K562 (cell line): Measurements from ENCODE around the gene FAM20B. TPM values are rescaled to one million over a fixed set of nuclear protein-coding genes. Genes with fewer than 3 reads are reported as not detected.

ENCODE experiments used
- BCOR ChIP-seq: fragments of 450-650 bp; IDR thresholded peaks from 2 replicates; pipeline ENCODE4 v1.6.1; 2016
- BRCA1 ChIP-seq, 2 experiments: fragments of 450-650 bp in 1 of 2; sonication (generic) in 1 of 2; formaldehyde crosslinking in 1 of 2; IDR thresholded peaks; 2 replicates each; pipeline versions ENCODE4 v1.5.0 to v1.6.1; 2017 to 2020; ENCODE audit warnings: mild to moderate bottlenecking in 1 of 2, missing genetic modification reagents in 1 of 2
- FOXM1 ChIP-seq, 2 experiments: fragments of 450-650 bp in 1 of 2; sonication (generic) in 1 of 2; formaldehyde crosslinking in 1 of 2; IDR thresholded peaks; 2 replicates each; pipeline versions ENCODE4 v1.6.1 to v1.9.0; 2017 to 2022; ENCODE audit warnings: low read depth in 2 of 2, mild to moderate bottlenecking in 2 of 2, missing genetic modification reagents in 1 of 2, moderate library complexity in 1 of 2
- GATA2 ChIP-seq: sonication (generic); formaldehyde crosslinking; IDR thresholded peaks from 2 replicates; pipeline ENCODE4 v1.4.0; 2020; ENCODE audit warnings: mild to moderate bottlenecking, missing genetic modification reagents
- HMG20A ChIP-seq: fragments of 450-650 bp; formaldehyde crosslinking; conservative IDR thresholded peaks from 2 replicates; pipeline ENCODE4 v1.4.0; 2020; ENCODE audit warnings: mild to moderate bottlenecking, mixed read lengths
- HNRNPLL ChIP-seq: fragments of 200-400 bp; formaldehyde crosslinking; IDR thresholded peaks from 2 replicates; pipeline ENCODE4 v1.6.1; 2017; ENCODE audit warnings: low read length, low read depth, mild to moderate bottlenecking; ENCODE audit not compliant: poor library complexity, severe bottlenecking
- MED1 ChIP-seq: sonication (generic); formaldehyde crosslinking; IDR thresholded peaks from 2 replicates; pipeline ENCODE4 v1.8.1; 2023; ENCODE audit warnings: missing genetic modification reagents, borderline replicate concordance
- NR2F6 ChIP-seq: fragments of 450-650 bp; formaldehyde crosslinking; IDR thresholded peaks from 2 replicates; pipeline ENCODE4 v1.4.0; 2020; ENCODE audit warnings: mild to moderate bottlenecking
- POLR2B ChIP-seq: fragments of 450-650 bp; IDR thresholded peaks from 2 replicates; pipeline ENCODE4 v1.6.1; 2018; ENCODE audit warnings: low read depth; ENCODE audit not compliant: partially characterized antibody
- RBM15 ChIP-seq: fragments of 200-400 bp; formaldehyde crosslinking; IDR thresholded peaks from 2 replicates; pipeline ENCODE4 v1.6.1; 2018; ENCODE audit warnings: mild to moderate bottlenecking, low read length, moderate library complexity; ENCODE audit not compliant: insufficient read depth
- TBP ChIP-seq: optimal IDR thresholded peaks from 2 replicates; pipeline ENCODE3; 2011; ENCODE audit warnings: low read depth, low read length, improper control_type of control experiment
- ZC3H4 ChIP-seq: sonication (generic); formaldehyde crosslinking; IDR thresholded peaks from 2 replicates; pipeline ENCODE4 v1.9.0; 2021; ENCODE audit warnings: missing genetic modification reagents, borderline replicate concordance
- ZNF146 ChIP-seq: IDR thresholded peaks from one replicate; pipeline ENCODE4 v1.6.1; 2018; ENCODE audit warnings: missing compliant biosample characterization; ENCODE audit not compliant: unreplicated experiment
- ZNF239 ChIP-seq: fragments of 250-450 bp; sonication (Bioruptor Pico); IDR thresholded peaks from 2 replicates; pipeline ENCODE4 v1.4.0; 2020; ENCODE audit warnings: mild to moderate bottlenecking
- ZNF57 ChIP-seq: fragments of 450-650 bp; formaldehyde crosslinking; IDR thresholded peaks from 2 replicates; pipeline ENCODE4 v1.4.0; 2020; ENCODE audit warnings: mild to moderate bottlenecking, moderate library complexity
- polyA plus RNA-seq, 8 experiments: library from polyadenylated mRNA; depleted of rRNA in 4 of 8; stranded (reverse) in 5 of 8; unstranded in 3 of 8; fragments of >200 nt; fragmentation: Nextera tagmentation in 2 of 8; fragmentation: Illumina TruSeq in 1 of 8; extraction: Ambion mirVana in 2 of 8; extraction: Trizol in 1 of 8; gene quantifications; 2 replicates each; pipeline versions ENCODE4 v1.2.1 to v1.2.3, GENCODE V29; 2011 to 2014; ENCODE audit warnings: inconsistent platforms in 1 of 8, missing spikeins in 1 of 8
- total RNA-seq, 7 experiments: library from RNA; depleted of rRNA in 6 of 7; stranded (reverse); fragments of >200 nt in 6 of 7; fragmentation: Illumina TruSeq in 2 of 7; extraction: Trizol in 2 of 7; gene quantifications; 2 replicates each; pipeline versions ENCODE4 v1.2.1 to v1.2.3, GENCODE V29; 2011 to 2021; ENCODE audit warnings: low replicate concordance in 1 of 7
- TF ChIP-seq, protein P1 (sequence below): sonication (generic); formaldehyde crosslinking; IDR thresholded peaks from 2 replicates; pipeline ENCODE4 v1.5.0; 2020; ENCODE audit warnings: missing genetic modification reagents
- TF ChIP-seq, protein P2 (sequence below): fragments of 450-650 bp; IDR thresholded peaks from 2 replicates; pipeline ENCODE4 v1.6.1; 2016; ENCODE audit warnings: missing biosample characterization, missing genetic modification characterization
- TF ChIP-seq, protein P3 (sequence below): fragments of 250-450 bp; sonication (Bioruptor Pico); IDR thresholded peaks from 2 replicates; pipeline ENCODE4 v1.8.0; 2021; ENCODE audit warnings: moderate library complexity, mild to moderate bottlenecking, inconsistent platforms
- TF ChIP-seq, protein P4 (sequence below), 2 experiments: fragments of 450-650 bp; IDR thresholded peaks; 2 replicates each; pipeline ENCODE4 v1.6.1; 2016; ENCODE audit warnings: mild to moderate bottlenecking in 2 of 2, borderline replicate concordance in 1 of 2, low read depth in 1 of 2, moderate library complexity in 1 of 2

FAM20B gene
- total and polyA plus RNA-seq, 9 of the 15 experiments (the other 6 are each of a cell fraction or from before 2014, with no cell fraction given) = 7.2 to 67.5 (median 42.9) TPM

DNA sequence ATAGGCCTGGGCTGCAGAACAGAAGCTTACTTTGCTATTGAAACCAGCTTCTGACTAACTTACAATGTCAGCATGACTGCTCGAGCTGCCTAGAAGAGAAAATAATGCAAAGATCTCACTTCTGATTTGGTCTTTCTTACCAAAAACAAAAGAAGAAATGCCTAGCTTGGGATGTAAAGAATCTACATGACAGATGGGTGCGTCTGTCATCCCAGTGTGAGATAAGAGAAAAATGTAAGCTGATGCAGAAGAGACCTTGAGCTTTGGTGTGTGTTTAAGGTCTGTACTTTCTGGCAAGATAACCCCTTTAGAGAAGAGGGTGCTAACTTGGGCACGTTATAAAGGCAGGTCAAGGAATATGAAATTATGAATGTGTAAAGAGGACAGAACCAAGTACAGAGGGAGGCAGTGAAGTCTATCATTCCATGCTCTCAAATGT is 3.6 kb downstream of the FAM20B start (continued):
- no peak for TF ChIP-seq TBP
- peak; percentile 68 for TF ChIP-seq GATA2 (CRISPR knock-in tag)
- TF ChIP-seq ZC3H4 (CRISPR knock-in tag) = no peak
- TF ChIP-seq BCOR = peak; percentile 37; the same call in 1 of the 2 replicates
- no peak for TF ChIP-seq RBM15
- TF ChIP-seq HNRNPLL = no peak
- TF ChIP-seq, protein P1, sequence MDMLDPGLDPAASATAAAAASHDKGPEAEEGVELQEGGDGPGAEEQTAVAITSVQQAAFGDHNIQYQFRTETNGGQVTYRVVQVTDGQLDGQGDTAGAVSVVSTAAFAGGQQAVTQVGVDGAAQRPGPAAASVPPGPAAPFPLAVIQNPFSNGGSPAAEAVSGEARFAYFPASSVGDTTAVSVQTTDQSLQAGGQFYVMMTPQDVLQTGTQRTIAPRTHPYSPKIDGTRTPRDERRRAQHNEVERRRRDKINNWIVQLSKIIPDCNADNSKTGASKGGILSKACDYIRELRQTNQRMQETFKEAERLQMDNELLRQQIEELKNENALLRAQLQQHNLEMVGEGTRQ (CRISPR knock-in tag) = no peak
- TF ChIP-seq ZNF146 (CRISPR knock-in tag) = no peak
- TF ChIP-seq, protein P2, sequence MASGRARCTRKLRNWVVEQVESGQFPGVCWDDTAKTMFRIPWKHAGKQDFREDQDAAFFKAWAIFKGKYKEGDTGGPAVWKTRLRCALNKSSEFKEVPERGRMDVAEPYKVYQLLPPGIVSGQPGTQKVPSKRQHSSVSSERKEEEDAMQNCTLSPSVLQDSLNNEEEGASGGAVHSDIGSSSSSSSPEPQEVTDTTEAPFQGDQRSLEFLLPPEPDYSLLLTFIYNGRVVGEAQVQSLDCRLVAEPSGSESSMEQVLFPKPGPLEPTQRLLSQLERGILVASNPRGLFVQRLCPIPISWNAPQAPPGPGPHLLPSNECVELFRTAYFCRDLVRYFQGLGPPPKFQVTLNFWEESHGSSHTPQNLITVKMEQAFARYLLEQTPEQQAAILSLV = no peak
- TF ChIP-seq BRCA1 (IDR thresholded peaks at IDR 0.05) = no peak
- no peak for TF ChIP-seq BRCA1 (CRISPR knock-in tag; IDR thresholded peaks at IDR 0.05)
- TF ChIP-seq, protein P3, sequence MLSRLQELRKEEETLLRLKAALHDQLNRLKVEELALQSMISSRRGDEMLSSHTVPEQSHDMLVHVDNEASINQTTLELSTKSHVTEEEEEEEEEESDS (CRISPR knock-in tag) = no peak
- TF ChIP-seq FOXM1 (IDR thresholded peaks at IDR 0.05; ENCODE audit: low read depth) = no peak
- TF ChIP-seq FOXM1 (CRISPR knock-in tag; IDR thresholded peaks at IDR 0.05; ENCODE audit: low read depth) = no peak
- TF ChIP-seq NR2F6 (CRISPR knock-in tag) = no peak
- TF ChIP-seq HMG20A = no peak
- TF ChIP-seq ZNF239 = no peak
- TF ChIP-seq MED1 = no peak
- TF ChIP-seq, protein P4, sequence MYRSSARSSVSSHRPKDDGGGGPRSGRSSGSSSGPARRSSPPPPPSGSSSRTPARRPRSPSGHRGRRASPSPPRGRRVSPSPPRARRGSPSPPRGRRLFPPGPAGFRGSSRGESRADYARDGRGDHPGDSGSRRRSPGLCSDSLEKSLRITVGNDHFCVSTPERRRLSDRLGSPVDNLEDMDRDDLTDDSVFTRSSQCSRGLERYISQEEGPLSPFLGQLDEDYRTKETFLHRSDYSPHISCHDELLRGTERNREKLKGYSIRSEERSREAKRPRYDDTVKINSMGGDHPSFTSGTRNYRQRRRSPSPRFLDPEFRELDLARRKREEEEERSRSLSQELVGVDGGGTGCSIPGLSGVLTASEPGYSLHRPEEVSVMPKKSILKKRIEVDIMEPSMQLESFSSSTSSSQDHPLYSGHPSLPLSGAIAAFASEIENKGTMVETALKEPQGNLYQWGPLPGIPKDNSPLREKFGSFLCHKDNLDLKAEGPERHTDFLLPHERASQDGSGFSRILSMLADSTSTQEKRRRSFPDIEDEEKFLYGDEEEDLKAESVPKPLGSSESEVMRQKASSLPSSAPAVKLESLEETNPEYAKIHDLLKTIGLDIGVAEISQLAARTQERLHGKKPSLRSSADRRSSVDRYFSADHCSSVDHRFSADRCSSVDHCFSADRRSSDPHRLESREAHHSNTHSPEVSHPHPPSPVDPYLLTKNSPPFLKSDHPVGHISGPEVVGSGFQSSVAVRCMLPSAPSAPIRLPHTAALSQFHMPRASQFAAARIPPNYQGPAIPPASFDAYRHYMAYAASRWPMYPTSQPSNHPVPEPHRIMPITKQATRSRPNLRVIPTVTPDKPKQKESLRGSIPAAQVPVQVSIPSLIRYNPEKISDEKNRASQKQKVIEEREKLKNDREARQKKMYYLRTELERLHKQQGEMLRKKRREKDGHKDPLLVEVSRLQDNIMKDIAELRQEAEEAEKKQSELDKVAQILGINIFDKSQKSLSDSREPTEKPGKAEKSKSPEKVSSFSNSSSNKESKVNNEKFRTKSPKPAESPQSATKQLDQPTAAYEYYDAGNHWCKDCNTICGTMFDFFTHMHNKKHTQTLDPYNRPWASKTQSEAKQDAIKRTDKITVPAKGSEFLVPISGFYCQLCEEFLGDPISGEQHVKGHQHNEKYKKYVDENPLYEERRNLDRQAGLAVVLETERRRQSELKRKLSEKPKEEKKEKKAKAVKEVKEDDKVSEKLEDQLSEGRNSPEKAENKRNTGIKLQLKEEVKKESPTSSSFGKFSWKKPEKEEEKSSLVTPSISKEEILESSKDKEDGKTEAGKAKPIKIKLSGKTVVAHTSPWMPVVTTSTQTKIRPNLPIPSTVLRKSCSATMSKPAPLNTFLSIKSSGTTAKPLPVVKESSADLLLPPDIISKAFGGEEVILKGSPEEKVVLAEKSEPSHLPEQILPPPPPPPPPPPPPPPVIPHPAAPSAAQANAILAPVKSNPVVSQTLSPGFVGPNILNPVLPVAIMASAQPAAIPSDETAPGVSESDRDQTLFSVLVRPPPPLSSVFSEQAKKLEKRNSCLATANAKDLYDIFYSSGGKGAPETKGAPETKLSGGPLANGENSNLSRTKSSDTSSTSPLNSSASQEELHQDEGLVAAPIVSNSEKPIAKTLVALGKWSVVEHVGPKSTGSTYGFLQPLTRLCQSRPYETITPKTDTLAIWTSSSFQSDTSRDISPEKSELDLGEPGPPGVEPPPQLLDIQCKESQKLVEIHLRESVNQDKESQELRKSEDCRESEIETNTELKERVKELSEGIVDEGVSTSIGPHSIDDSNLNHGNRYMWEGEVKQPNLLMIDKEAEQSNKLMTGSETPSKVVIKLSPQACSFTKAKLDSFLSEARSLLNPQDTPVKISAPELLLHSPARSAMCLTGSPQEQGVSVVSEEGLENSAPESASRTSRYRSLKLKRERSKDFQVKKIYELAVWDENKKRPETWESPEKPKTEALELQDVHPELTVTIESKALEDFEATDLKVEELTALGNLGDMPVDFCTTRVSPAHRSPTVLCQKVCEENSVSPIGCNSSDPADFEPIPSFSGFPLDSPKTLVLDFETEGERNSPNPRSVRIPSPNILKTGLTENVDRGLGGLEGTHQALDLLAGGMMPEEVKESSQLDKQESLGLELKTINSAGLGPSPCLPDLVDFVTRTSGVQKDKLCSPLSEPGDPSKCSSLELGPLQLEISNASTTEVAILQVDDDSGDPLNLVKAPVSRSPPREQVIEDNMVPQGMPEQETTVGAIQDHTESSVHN (IDR thresholded peaks at IDR 0.05; ENCODE audit: borderline replicate concordance in 1 of 2, low read depth in 1 of 2) = no peak; a peak in 1 of 4 replicates
- TF ChIP-seq POLR2B = no peak
- TF ChIP-seq ZNF57 (CRISPR knock-in tag) = no peak
